HEK293T (cell line): ENCODE results near the gene SIAH3.

Experiments
- CTCF ChIA-PET: fragments of 350-600 bp; formaldehyde crosslinking; extraction: SDS; loops from one replicate; lab custom pipeline; 2021; ENCODE audit warnings: antibody characterized with exemption, inconsistent platforms; lab: Yijun Ruan, JAX
- POLR2A ChIA-PET: fragments of 350-600 bp; formaldehyde crosslinking; extraction: SDS; loops from one replicate; lab custom pipeline; 2020; ENCODE audit warnings: antibody characterized with exemption, inconsistent platforms; lab: Yijun Ruan, JAX
- DNase-seq: peaks from one replicate; pipeline ENCODE4 v3.0.0; 2012; ENCODE audit warnings: mixed read lengths; ENCODE audit errors: extremely low spot score
- ARNT ChIP-seq: fragments of 450-650 bp; IDR thresholded peaks from 2 replicates; pipeline ENCODE4 v1.6.1; 2017; ENCODE audit warnings: mild to moderate bottlenecking
- BHLHE40 ChIP-seq: fragments of 450-650 bp; IDR thresholded peaks from 2 replicates; pipeline ENCODE4 v1.6.1; 2016; ENCODE audit warnings: mild to moderate bottlenecking, moderate library complexity, borderline replicate concordance
- CTBP1 ChIP-seq: fragments of 450-650 bp; IDR thresholded peaks from 2 replicates; pipeline ENCODE4 v1.6.1; 2016; ENCODE audit warnings: borderline replicate concordance
- ELF4 ChIP-seq: fragments of 450-650 bp; IDR thresholded peaks from 2 replicates; pipeline ENCODE4 v1.6.1; 2017; ENCODE audit warnings: antibody characterized with exemption
- FOXA1 ChIP-seq: fragments of 450-650 bp; IDR thresholded peaks from 2 replicates; pipeline ENCODE4 v1.6.1; 2016; ENCODE audit warnings: mild to moderate bottlenecking
- FOXK2 ChIP-seq: fragments of 450-650 bp; IDR thresholded peaks from 2 replicates; pipeline ENCODE4 v1.6.1; 2016; ENCODE audit warnings: mild to moderate bottlenecking
- FOXM1 ChIP-seq: fragments of 450-650 bp; IDR thresholded peaks from 2 replicates; pipeline ENCODE4 v1.6.1; 2017; ENCODE audit warnings: mild to moderate bottlenecking, borderline replicate concordance
- HDGF ChIP-seq: fragments of 450-650 bp; IDR thresholded peaks from 2 replicates; pipeline ENCODE4 v1.6.1; 2017; ENCODE audit warnings: antibody characterized with exemption, borderline replicate concordance
- L3MBTL2 ChIP-seq: fragments of 450-650 bp; conservative IDR thresholded peaks from 2 replicates; pipeline ENCODE4 v1.6.1; 2016; ENCODE audit warnings: mild to moderate bottlenecking
- LEF1 ChIP-seq: fragments of 450-650 bp; IDR thresholded peaks from 2 replicates; pipeline ENCODE4 v1.6.1; 2017; ENCODE audit warnings: mild to moderate bottlenecking, borderline replicate concordance
- NFRKB ChIP-seq: fragments of 450-650 bp; IDR thresholded peaks from 2 replicates; pipeline ENCODE4 v1.6.1; 2016; ENCODE audit warnings: mild to moderate bottlenecking, moderate library complexity
- PKNOX1 ChIP-seq: fragments of 450-650 bp; IDR thresholded peaks from 2 replicates; pipeline ENCODE4 v1.6.1; 2016
- SP1 ChIP-seq: fragments of 450-650 bp; IDR thresholded peaks from 2 replicates; pipeline ENCODE4 v1.6.1; 2017
- SUZ12 ChIP-seq: fragments of 450-650 bp; IDR thresholded peaks from 2 replicates; pipeline ENCODE4 v1.6.1; 2016; ENCODE audit warnings: mild to moderate bottlenecking
- TARDBP ChIP-seq: fragments of 450-650 bp; IDR thresholded peaks from 2 replicates; pipeline ENCODE4 v1.6.1; 2016
- ZNF384 ChIP-seq: fragments of 450-650 bp; IDR thresholded peaks from 2 replicates; pipeline ENCODE4 v1.6.1; 2016

Gene SIAH3

GRCh38 chr13:45798851-45799250 is 52.7 kb downstream of the SIAH3 start:
- ChIA-PET POLR2A (no interaction called here), CTCF (no interaction called here)
- TF ChIP-seq SUZ12 (no peak), CTBP1 (no peak), LEF1 (no peak), TARDBP (no peak), FOXA1 (no peak), SP1 (no peak), ARNT (no peak), FOXK2 (no peak), NFRKB (no peak), ZNF384 (no peak), HDGF (no peak), BHLHE40 (no peak)
- DNase-seq, result no peak

GRCh38 chr13:45796426-45797235 is 54.9 kb downstream of the SIAH3 start:
- ChIA-PET POLR2A (no interaction called here), CTCF (no interaction called here)
- TF ChIP-seq PKNOX1, result no peak
- no peak for TF ChIP-seq L3MBTL2
- TF ChIP-seq FOXM1, result no peak
- no peak for TF ChIP-seq SUZ12
- TF ChIP-seq BHLHE40, result no peak
- no peak for TF ChIP-seq ELF4
- no peak for DNase-seq

- TF ChIP-seq TARDBP, result no peak
- no peak for TF ChIP-seq L3MBTL2
- TF ChIP-seq FOXM1, result no peak
- TF ChIP-seq HDGF, result no peak
- TF ChIP-seq CTBP1, result no peak
- TF ChIP-seq PKNOX1, result no peak
- TF ChIP-seq ZNF384, result no peak
- no peak for TF ChIP-seq SUZ12
- TF ChIP-seq ARNT, result no peak
- TF ChIP-seq ELF4, result no peak
- TF ChIP-seq LEF1, result no peak
- TF ChIP-seq FOXA1, result no peak
- TF ChIP-seq BHLHE40, result no peak
- no peak for TF ChIP-seq FOXK2
- no peak for TF ChIP-seq NFRKB
- ChIA-PET POLR2A (no interaction called here), CTCF (no interaction called here)
- DNase-seq, result no peak
These were observed 58.7 kb downstream of the SIAH3 start for GRCh38 chr13:45792827-45793303.

- CTCF ChIA-PET, result no interaction called here
- no peak for DNase-seq
- no peak for TF ChIP-seq ARNT
- TF ChIP-seq FOXK2, result no peak
- TF ChIP-seq SP1, result no peak
- TF ChIP-seq SUZ12, result no peak
- no peak for TF ChIP-seq FOXM1
- POLR2A ChIA-PET, result no interaction called here
These were observed 63.5 kb downstream of the SIAH3 start for GRCh38 chr13:45788011-45788410.

GRCh38 chr13:45787346-45787745 is 64.2 kb downstream of the SIAH3 start:
- ChIA-PET CTCF (interaction anchor here (0.6 kb wide), 2 partner anchors 38 to 349 kb away, joined by 3 to 5 read pairs; no protein-coding TSS in a partner anchor), POLR2A (no interaction called here)
- TF ChIP-seq FOXM1 (no peak), ZNF384 (no peak), L3MBTL2 (no peak), ARNT (no peak), BHLHE40 (no peak), CTBP1 (no peak), LEF1 (no peak), TARDBP (no peak), PKNOX1 (no peak), SUZ12 (no peak), HDGF (no peak), NFRKB (no peak), SP1 (no peak), FOXK2 (no peak), FOXA1 (no peak), ELF4 (no peak)
- no peak for DNase-seq

GRCh38 chr13:45786293-45786920 is 65.1 kb downstream of the SIAH3 start:
- no peak for DNase-seq
- POLR2A ChIA-PET, result no interaction called here
- TF ChIP-seq FOXK2, result no peak
- TF ChIP-seq NFRKB, result no peak
- TF ChIP-seq FOXM1, result no peak
- no peak for TF ChIP-seq TARDBP
- no peak for TF ChIP-seq PKNOX1
- TF ChIP-seq ARNT, result no peak
- no peak for TF ChIP-seq L3MBTL2
- no peak for TF ChIP-seq HDGF
- TF ChIP-seq BHLHE40, result no peak
- CTCF ChIA-PET, result no interaction called here
